PC-3 (cell line): Measurements from ENCODE around the gene TIMM21.

Source experiments
- EZH2 ChIP-seq: fragments of 300-600 bp; sonication (generic); IDR thresholded peaks from one replicate; pipeline ENCODE4 v1.6.1; 2017; ENCODE audit warnings: antibody characterized with exemption, mild to moderate bottlenecking, low read length; ENCODE audit not compliant: unreplicated experiment
- EZH2phosphoT487 ChIP-seq: fragments of 300-600 bp; sonication (generic); IDR thresholded peaks from 2 replicates; pipeline ENCODE4 v1.6.1; 2018; ENCODE audit warnings: mild to moderate bottlenecking, antibody characterized with exemption, low read length, borderline replicate concordance
- TF ChIP-seq, protein P1 (sequence below): fragments of 300-600 bp; sonication (generic); conservative IDR thresholded peaks from 2 replicates; pipeline ENCODE4 v1.5.1; 2017; ENCODE audit warnings: antibody characterized with exemption, low read depth, mild to moderate bottlenecking, low read length

DNA sequence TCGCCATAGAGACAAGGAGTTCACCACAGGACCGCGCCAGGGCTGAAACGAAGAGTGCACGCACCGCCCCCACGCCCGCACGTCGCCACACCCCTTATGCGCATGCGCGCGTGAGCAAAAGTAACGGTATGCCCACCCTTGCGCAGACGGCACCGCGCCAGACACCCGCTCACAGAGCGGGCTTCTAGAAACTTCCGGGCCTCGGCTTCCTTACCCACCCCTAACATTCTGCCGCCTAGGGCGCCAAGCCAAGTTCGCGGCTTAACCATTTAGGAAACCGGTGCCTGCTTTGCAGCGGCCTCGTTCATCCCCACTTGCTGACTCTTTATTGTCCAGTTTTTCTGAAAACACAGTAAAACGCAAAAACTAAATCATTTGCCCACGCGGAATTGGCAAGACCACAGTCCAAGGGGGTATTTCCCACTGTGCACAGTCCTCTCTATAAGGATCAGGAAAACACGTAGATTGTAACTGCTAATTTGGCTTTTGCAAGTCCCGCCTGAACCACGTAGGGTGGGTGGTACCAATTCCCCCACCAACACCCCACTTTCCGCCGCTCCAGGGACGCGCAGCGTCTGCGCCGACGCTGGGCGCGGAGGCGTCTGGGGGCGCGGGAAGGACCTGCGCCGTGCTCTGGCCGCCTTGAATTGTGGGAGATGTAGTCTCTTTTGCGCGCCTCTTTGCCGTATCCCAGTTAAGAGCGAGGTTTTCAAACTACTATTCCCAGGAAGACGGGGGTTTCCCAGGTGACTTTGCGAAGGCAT is at the start of gene TIMM21, which contains the start of gene FBXO15:
- TF ChIP-seq EZH2phosphoT487 (no peak), EZH2 (no peak)
- TF ChIP-seq, protein P1, sequence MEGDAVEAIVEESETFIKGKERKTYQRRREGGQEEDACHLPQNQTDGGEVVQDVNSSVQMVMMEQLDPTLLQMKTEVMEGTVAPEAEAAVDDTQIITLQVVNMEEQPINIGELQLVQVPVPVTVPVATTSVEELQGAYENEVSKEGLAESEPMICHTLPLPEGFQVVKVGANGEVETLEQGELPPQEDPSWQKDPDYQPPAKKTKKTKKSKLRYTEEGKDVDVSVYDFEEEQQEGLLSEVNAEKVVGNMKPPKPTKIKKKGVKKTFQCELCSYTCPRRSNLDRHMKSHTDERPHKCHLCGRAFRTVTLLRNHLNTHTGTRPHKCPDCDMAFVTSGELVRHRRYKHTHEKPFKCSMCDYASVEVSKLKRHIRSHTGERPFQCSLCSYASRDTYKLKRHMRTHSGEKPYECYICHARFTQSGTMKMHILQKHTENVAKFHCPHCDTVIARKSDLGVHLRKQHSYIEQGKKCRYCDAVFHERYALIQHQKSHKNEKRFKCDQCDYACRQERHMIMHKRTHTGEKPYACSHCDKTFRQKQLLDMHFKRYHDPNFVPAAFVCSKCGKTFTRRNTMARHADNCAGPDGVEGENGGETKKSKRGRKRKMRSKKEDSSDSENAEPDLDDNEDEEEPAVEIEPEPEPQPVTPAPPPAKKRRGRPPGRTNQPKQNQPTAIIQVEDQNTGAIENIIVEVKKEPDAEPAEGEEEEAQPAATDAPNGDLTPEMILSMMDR: no peak
